HepG2 (cell line): ENCODE data around the gene PEMT. TPM values are rescaled to one million over a fixed set of nuclear protein-coding genes. Genes with fewer than 3 reads are reported as not detected.

Experiments
- ATAD3A ChIP-seq: sonication (generic); formaldehyde crosslinking; IDR thresholded peaks from 2 replicates; pipeline ENCODE4 v1.4.0; 2020; ENCODE audit warnings: missing genetic modification reagents
- ATF7 ChIP-seq, 2 experiments: fragments of 450-650 bp in 1 of 2; sonication (generic) in 1 of 2; formaldehyde crosslinking in 1 of 2; IDR thresholded peaks; 2 replicates each; pipeline versions ENCODE4 v1.4.0 to v1.6.1; 2016 to 2020; ENCODE audit warnings: antibody characterized with exemption in 1 of 2, mild to moderate bottlenecking in 1 of 2, missing genetic modification reagents in 1 of 2
- CEBPB ChIP-seq: IDR thresholded peaks from 2 replicates; pipeline ENCODE4 v1.6.1; 2011; ENCODE audit warnings: low read depth, low read length, improper control_type of control experiment, borderline replicate concordance
- CENPX ChIP-seq: sonication (generic); formaldehyde crosslinking; IDR thresholded peaks from 2 replicates; pipeline ENCODE4 v1.9.0; 2021; ENCODE audit warnings: mild to moderate bottlenecking, missing genetic modification reagents, moderate library complexity
- FOXP4 ChIP-seq: sonication (generic); formaldehyde crosslinking; IDR thresholded peaks from 2 replicates; pipeline ENCODE4 v1.4.0; 2020; ENCODE audit warnings: missing genetic modification reagents
- HMG20A ChIP-seq: IDR thresholded peaks from 2 replicates; pipeline ENCODE4 v1.6.1; 2016; ENCODE audit warnings: borderline replicate concordance
- KDM5A ChIP-seq: fragments of 200-600 bp; sonication (generic); IDR thresholded peaks from 2 replicates; pipeline ENCODE4 v1.7.0; 2018; ENCODE audit warnings: antibody characterized with exemption, mild to moderate bottlenecking, low read length, borderline replicate concordance
- KLF12 ChIP-seq: sonication (generic); formaldehyde crosslinking; IDR thresholded peaks from 2 replicates; pipeline ENCODE4 v1.4.0; 2020; ENCODE audit warnings: missing genetic modification reagents, borderline replicate concordance
- MXI1 ChIP-seq: IDR thresholded peaks from 3 replicates; pipeline ENCODE4 v1.6.1; 2012; ENCODE audit warnings: low read depth, low read length, inconsistent platforms, borderline replicate concordance
- TCF7 ChIP-seq: sonication (generic); IDR thresholded peaks from 2 replicates; pipeline ENCODE4 v1.6.1; 2016; ENCODE audit warnings: antibody characterized with exemption, low read depth
- TSC22D2 ChIP-seq: sonication (generic); formaldehyde crosslinking; IDR thresholded peaks from 2 replicates; pipeline ENCODE4 v1.5.1; 2020; ENCODE audit warnings: missing genetic modification reagents, mild to moderate bottlenecking, borderline replicate concordance
- ZFP1 ChIP-seq: IDR thresholded peaks from 2 replicates; pipeline ENCODE4 v1.6.1; 2016
- ZNF124 ChIP-seq: sonication (generic); formaldehyde crosslinking; IDR thresholded peaks from 2 replicates; pipeline ENCODE4 v1.4.0; 2020; ENCODE audit warnings: missing genetic modification reagents
- ZNF253 ChIP-seq: sonication (generic); formaldehyde crosslinking; IDR thresholded peaks from 2 replicates; pipeline ENCODE4 v1.8.0; 2022; ENCODE audit warnings: mild to moderate bottlenecking, missing genetic modification reagents, borderline replicate concordance
- ZNF281 ChIP-seq: sonication (generic); formaldehyde crosslinking; IDR thresholded peaks from 2 replicates; pipeline ENCODE4 v1.4.0; 2020; ENCODE audit warnings: missing genetic modification reagents, borderline replicate concordance
- ZNF569 ChIP-seq: sonication (generic); formaldehyde crosslinking; IDR thresholded peaks from 2 replicates; pipeline ENCODE4 v1.5.0; 2020; ENCODE audit warnings: mild to moderate bottlenecking, missing genetic modification reagents, moderate library complexity, borderline replicate concordance
- ZNF597 ChIP-seq: sonication (generic); formaldehyde crosslinking; IDR thresholded peaks from 2 replicates; pipeline ENCODE4 v1.5.0; 2020; ENCODE audit warnings: missing genetic modification reagents
- ZNF639 ChIP-seq: conservative IDR thresholded peaks from 2 replicates; pipeline ENCODE4 v1.6.1; 2018; ENCODE audit warnings: missing genetic modification reagents
- ZNF775 ChIP-seq: sonication (generic); formaldehyde crosslinking; IDR thresholded peaks from 2 replicates; pipeline ENCODE4 v1.4.0; 2020; ENCODE audit warnings: missing genetic modification reagents, mild to moderate bottlenecking, moderate library complexity, borderline replicate concordance
- polyA plus RNA-seq, 8 experiments: library from polyadenylated mRNA; depleted of rRNA in 3 of 8; stranded (reverse) in 7 of 8; unstranded in 1 of 8; fragments of >200 nt; fragmentation: Illumina TruSeq in 4 of 8; extraction: Trizol in 4 of 8; gene quantifications; 2 replicates each; pipeline versions ENCODE4 v1.2.1 to v1.2.3, GENCODE V29; 2011 to 2016; ENCODE audit warnings: low read depth in 4 of 8, missing spikeins in 1 of 8, mixed read lengths in 1 of 8; ENCODE audit not compliant: insufficient read depth in 1 of 8
- total RNA-seq, 5 experiments: library from RNA; depleted of rRNA; stranded (reverse); fragments of >200 nt; fragmentation: Illumina TruSeq; extraction: Trizol; gene quantifications; 2 replicates each; pipeline ENCODE4 v1.2.3, GENCODE V29; 2016; ENCODE audit warnings: low read depth in 1 of 5

Gene PEMT
- total and polyA plus RNA-seq, 2 of the 13 experiments (the other 11 are each of a cell fraction or from before 2014, with no cell fraction given): 31.7 to 43.6 TPM

GRCh38 chr17:17591355-17592298, at the start of gene PEMT (continued):
- peak; percentile 75; the same call in 2 of the 3 replicates for TF ChIP-seq MXI1
- TF ChIP-seq ZNF281: 0 out of 2 replicates have a peak, but pooled peaks have one; percentile 9
- TF ChIP-seq FOXP4 (CRISPR knock-in tag): no peak
- no peak for TF ChIP-seq ZNF775 (CRISPR knock-in tag)
- no peak for TF ChIP-seq ZNF569 (CRISPR knock-in tag)
- no peak for TF ChIP-seq CENPX
- TF ChIP-seq ZNF639 (CRISPR knock-in tag): peak; percentile 29; the same call in 1 of the 2 replicates
- peak; percentile 91 for TF ChIP-seq KDM5A
- TF ChIP-seq ZNF253 (CRISPR knock-in tag): no peak
- TF ChIP-seq ZFP1 (CRISPR knock-in tag): no peak
- peak; percentile 43; the same call in 1 of the 2 replicates for TF ChIP-seq KLF12 (CRISPR knock-in tag)
- TF ChIP-seq ZNF597 (CRISPR knock-in tag): peak; percentile 85
- no peak for TF ChIP-seq ATAD3A
- TF ChIP-seq HMG20A (CRISPR knock-in tag): peak; percentile 10; the same call in 1 of the 2 replicates
- TF ChIP-seq CEBPB: no peak
- no peak; the same call in 1 of the 2 replicates for TF ChIP-seq TSC22D2 (CRISPR knock-in tag)
- TF ChIP-seq ATF7 (IDR thresholded peaks at IDR 0.05): no peak
- no peak for TF ChIP-seq ATF7 (CRISPR knock-in tag; IDR thresholded peaks at IDR 0.05)
- TF ChIP-seq ZNF124 (CRISPR knock-in tag): peak; percentile 97; the same call in 1 of the 2 replicates
- peak; percentile 38; the same call in 1 of the 2 replicates for TF ChIP-seq TCF7
